Stimulated activated CD8-positive, alpha-beta memory T cell treated with anti-CD3 and anti-CD28 coated beads, Interleukin-15, amount 100 ng/mL, for 4 hours (primary cell): ENCODE data around the gene PDE4C.

Experiments used
- DNase-seq, 2 donors: peaks; one replicate each; pipeline ENCODE4 v3.0.0-alpha.2; 2020; ENCODE audit warnings: low read depth in 2 of 2

The PDE4C gene

DNA sequence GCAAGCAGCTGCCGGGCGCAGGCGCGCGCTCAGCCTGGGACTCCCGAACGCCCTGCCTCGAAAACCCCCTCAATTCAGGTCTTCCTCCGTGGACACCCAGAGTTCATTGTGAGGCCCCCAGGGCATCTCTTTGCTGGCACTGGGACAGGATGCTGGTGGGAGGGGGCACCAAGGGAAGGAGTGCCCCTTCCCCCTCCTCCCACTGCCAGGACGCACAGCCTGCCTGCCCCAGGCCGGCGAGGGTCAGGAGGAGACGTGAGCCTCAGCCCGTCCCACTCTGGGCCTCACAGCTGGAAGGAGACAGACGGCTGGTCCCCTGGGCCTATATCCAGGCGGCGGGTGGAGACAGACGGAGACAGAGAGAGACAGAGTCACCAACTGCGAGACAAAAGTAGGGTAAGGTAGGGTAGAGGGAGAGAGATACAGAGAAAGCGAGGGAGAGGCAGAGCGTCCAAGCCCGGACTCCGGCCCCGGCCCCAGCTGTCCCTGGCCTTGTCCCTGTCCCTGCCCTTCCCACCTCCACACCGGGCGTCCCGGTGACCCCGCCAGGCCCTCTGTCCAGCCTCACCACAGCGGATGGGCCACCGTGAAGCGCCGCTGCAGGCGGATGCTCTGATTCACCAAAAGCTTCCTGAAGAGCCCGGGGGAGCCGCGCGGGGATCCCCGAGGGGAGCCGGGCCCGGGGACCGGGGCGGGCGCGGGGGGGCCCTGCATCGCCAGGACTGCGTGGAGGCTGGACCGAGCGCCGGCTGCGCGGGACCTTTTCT, at the start of gene PDE4C:
Gene PDE4C (minus strand): TSS at position 737 of the 767 bp plus-strand sequence. CDS start 23 bp downstream, at position 714.
- DNase-seq = no peak

DNA sequence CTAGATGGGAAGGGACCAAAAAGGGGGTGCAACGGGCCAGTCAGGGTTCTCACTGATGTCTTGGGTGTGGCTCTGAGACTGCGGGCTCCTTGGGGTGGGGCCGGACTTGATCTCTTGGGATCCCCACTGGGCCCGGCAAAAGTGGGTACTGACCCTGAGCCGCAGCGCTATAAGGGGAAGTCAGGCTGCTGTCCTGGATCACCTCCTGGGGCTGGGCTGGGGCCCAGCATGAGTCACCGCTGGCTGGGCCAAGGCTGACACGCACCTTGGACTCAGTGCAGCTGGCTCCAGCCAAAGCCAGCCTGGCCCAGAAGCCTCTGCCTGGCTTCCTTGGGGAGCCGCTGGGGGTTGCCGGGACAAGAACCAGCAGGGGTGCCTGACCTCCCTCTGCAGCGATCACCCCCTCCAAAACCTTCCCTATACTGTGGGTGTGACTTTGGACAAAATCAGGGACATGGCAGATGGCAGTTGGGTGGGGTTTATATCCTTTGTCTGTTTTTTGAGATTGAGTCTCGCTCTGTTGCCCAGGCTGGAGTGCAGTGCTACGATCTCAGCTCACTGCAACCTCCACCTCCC, 48.6 kb upstream of the PDE4C start:
- no peak for DNase-seq

GRCh38 chr19:18274219-18274780, 48.1 kb upstream of the PDE4C start, which contains the start of gene IQCN:
TSS of gene IQCN (minus strand) at chr19:18274452. CDS start at chr19:18269478, 4,974 bp downstream.
- no peak for DNase-seq

DNA sequence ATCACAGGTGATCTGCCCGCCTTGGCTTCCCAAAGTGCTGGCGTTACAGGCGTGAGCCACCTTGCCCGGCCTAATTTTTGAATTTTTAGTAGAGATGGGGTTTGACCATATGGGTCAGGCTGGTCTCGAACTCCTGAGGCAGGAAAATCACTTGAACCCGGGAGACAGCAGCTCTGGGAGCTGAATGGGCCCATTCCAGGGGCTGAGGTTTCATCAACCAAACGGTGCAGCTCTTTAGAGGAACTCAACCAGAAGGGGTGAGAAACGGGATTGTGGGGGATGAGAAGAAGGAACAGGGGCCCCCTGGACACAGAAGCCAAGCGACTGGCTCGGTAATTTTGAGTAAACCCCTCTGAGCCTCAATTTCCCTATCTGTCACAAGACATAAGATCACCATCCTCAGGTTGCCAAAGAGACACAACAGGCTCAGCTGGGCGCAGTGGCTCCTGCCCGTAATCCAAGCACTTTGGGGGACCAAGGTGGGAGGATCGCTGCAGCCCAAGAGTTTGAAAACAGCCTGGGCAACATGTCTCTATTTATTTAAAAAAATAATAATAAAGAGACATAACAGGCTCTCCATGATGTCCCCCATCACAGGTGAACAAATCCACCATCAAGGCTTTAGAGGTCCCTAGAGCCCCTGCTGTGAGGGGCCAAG, 47.5 kb upstream of the PDE4C start:
- no peak for DNase-seq

GRCh38 chr19:18271433-18271841, 45.2 kb upstream of the PDE4C start:
- DNase-seq = no peak

GRCh38 chr19:18270326-18270725, 44.1 kb upstream of the PDE4C start:
- no peak for DNase-seq

DNA sequence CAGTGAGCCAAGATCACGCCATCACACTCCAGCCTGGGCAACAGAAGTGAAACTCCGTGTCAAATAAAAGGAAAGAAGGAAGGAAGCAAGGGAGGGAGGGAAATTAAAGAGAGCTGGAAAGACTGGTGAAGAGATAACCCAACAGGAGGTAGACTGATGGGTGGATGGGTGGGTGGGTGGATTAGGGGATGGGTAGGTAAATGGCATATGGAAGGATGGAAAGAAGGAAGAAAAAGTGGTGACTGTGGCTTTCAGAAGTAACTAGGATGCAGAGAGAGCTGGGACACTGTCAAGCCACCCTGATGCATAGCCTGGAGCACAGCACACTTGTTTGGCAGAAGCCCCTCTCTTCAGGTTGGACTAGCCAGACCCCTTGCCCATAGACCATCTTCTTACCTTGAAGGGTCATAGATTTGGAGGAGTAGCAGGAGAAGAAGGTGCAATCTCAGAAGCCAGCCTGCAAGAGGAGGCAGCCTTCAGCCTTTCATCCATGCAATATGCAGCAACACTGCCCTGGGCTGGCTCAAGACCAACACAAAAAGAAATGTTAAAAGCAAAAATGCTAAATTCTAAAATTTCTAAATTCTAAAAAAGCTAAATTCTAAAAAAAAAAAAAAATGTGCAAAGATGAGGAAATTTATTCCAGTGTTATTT, 43.0 kb upstream of the PDE4C start:
- no peak for DNase-seq

DNA sequence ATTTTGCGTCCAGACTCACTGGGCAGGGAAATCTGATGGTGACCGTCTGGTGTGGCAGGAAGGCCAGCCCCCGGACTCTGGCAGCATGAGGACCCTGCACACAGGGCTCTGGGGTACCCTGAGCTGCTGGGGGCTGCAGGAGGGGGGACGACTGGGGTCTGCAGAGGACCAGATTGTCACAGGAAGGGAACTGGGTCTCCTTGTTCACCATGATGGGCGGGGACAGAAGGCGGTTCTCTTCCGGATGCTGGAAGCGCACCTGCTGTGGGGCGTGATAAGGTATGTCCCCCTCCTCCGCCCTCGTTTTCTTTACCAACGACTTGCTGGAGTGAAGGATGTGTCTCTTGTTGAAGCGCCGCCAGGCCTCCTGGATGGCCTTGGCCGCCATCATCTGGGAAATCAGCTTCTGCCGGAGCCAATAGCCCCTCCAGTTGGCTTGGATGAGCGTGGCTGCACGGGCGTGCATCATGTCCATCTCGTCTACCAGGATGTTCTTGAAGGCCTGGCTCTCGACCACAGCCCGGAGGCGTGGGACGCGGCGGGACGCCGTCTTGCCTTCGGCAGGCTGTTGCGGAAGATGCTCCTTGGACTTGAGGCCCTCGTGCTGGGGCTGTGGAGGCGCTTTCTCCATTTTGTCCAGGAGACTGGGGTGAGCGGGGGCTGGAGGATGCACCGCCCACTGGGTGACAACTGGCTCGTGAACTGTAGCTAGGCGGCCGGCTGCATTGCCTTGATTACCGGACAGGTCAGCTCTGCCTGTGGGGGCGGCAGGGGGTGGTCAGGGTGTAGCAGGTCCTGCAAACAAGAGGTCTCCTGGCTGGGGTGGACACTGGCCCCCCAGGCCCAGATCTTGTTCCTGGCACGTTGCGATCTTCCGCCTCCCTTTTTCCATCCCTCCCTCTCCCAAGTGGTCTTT, 40.8 kb upstream of the PDE4C start:
- DNase-seq = no peak

GRCh38 chr19:18265582-18265981, 39.3 kb upstream of the PDE4C start:
- no peak for DNase-seq

DNA sequence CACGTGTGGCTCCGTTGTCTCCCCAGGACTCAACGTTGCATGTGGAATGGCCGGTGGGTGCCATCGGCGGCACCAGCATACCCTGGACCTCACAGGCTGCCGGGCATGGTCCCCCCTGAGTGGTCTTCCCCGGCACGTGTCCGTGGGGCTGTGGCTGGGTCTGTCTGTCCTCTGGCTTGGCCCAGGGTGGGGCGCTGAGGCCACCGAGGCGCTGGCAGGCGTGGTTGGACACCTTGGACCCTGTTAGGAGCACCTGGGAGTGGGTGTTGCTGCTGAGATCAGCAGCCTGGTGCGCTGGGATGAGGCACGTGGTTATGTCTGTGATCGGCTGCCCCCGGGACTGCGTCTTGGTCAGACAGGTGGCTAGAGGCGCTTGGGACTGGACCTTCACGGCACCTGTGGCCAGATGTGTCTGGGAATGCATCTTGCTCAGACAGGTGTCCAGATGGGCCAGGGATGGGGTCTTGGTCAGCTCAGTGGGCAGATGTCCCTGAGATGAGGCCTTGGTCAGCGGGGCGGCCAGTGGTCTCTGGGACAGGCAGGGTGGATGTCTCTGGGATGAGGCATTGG, 38.8 kb upstream of the PDE4C start:
- DNase-seq = no peak

GRCh38 chr19:18264137-18264854, 38.1 kb upstream of the PDE4C start:
- DNase-seq = no peak

DNA sequence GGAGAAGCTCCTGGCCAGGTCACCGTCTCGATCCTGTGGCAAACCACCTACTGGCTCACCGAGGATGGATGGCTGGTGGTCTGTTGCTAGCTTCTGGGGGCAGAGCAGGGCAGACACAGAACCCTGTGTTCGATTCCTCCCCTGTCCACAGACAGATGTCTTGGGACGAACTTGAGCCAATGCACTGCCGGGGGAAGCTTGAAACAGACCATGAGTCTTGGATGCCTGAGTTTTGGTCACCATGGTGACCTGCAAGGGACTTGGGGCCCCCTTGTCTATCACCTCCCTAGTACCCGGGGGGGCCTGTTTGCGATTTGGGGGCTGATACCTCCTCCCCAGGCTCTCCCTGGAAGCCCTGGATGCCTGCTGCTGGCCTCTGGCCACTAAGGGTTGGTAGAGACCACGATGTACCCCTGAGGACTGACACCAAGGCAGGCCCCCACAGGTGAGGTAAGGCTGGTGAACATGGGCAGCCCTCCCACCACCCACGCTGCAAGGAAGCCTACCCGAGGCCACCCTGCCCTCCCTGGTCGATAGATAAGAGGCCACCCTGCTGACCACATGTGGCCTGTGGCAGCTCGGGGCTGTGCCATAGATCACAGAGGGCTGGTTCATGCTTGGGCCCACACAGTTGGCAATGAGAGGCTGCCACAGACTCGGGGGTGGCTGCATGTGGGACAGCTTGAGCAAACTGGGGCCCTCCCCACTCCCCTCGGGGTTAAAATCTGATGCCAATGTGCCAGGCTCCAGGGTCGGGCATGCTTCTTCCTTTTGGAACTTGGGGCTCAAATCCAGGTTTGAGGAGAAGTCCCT, 37.3 kb upstream of the PDE4C start:
- no peak for DNase-seq

- no peak for DNase-seq
Observed at GRCh38 chr19:18262917-18263316, 36.7 kb upstream of the PDE4C start.

- no peak for DNase-seq
Observed at GRCh38 chr19:18262144-18262543, 35.9 kb upstream of the PDE4C start.

GRCh38 chr19:18261474-18261873, 35.2 kb upstream of the PDE4C start:
- DNase-seq = no peak

DNA sequence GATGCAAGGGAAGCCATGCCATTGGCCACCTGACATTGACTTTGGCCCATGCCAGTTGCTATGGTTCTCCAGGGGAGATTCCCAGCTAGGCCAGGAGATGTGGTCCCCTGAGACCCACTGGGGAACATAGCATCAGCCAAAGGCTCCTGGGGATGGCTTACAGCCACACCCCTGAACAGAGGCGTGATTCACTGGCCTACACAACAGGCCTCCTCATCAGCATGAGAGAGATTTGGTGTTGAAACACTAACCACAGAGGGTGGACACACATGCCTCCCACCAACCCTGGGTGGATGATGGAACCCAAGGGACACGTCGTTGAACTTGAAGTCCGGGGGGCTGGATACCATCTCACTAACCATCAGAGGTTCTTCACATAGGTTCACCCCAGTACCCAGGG, 33.7 kb upstream of the PDE4C start:
- DNase-seq = no peak

DNA sequence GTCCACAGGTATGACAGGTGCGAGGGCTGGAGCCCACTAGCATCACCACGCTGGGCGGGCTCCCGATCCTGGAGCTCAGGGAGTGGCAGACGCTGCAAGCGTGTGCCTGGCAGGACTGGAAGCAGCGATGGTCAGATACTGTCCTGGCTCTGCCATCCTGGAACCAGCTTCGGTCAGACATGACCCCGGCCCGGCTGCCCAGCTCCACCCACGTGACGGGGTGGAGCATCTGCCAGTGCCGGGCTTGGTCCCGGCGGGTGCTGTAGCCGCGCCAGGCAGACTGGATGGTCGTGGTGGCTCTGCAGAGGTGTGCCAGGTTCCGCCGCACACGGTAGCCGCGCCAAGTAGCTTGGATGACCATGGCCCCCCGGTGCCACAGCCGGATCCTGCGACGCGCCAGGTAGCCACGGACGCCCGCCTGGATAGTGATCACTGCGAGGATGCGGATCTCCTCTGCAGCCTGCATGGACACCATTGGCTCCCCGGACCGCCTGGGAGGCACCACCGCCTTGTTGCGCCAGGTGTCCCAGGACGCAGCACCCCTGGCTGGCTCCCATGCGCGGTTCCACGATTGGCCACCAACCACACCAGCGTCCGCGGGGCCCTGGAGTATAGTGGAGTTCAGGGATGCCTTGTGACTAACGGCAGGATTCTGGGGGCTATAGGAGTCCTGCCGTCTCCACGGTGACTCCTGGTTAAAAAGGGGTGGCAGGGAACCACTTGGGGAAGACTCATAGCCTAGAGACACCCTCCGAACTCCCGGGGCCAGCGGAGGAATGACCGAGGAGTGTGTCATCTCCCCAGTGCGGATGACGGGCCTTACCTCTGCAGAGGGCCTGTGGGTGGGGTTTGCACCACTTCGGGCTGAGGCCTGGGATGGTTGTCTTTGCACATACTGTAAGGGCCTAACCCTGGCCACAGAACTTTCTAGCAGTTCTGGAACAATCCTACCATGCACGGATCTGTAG, 31.5 kb upstream of the PDE4C start:
- DNase-seq = no peak
